ENCODE measurements around the gene NIM1K. TPM values are rescaled to one million over a fixed set of nuclear protein-coding genes. Genes with fewer than 3 reads are reported as not detected.
"Not testable (repeated sequence)": the region's sequence is repeated elsewhere in the genome, so short reads cannot be mapped to it uniquely, and the experiment has no call there.

Gene NIM1K

DNA sequence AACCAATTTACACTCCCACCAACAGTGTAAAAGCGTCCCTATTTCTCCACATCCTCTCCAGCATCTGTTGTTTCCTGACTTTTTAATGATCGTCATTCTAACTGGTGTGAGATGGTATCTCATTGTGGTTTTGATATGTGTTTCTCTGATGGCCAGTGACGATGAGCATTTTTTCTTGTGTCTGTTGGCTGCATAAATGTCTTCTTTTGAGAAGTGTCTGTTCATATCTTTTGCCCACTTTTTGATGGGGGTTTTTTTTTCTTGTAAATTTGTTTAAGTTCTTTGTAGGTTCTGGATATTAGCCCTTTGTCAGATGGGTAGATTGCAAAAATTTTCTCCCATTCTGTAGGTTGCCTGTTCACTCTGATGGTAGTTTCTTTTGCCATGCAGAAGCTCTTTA lies 131.5 kb downstream of the NIM1K start:
- no CpG with 5 or more reads among the region's 3 CpGs for WGBS, 2 donors (ENCODE audit: extremely low coverage in 2 of 2, insufficient read length in 2 of 2, insufficient replicate concordance in 1 of 2)
- H3K4me1 ChIP-seq (ENCODE audit: control insufficient read depth in 2 of 2, insufficient read depth in 1 of 2, low read depth in 1 of 2, low read length in 2 of 2); H2AFZ ChIP-seq (ENCODE audit: low read length); DNase-seq (ENCODE audit: low spot score); H4K8ac ChIP-seq (ENCODE audit: low read depth, low read length); H3K4me3 ChIP-seq (ENCODE audit: low read length in 2 of 2); H3K9ac ChIP-seq (ENCODE audit: low read depth, low read length, poor library complexity); H3K4me2 ChIP-seq (ENCODE audit: insufficient read depth, low read length, poor library complexity, severe bottlenecking); H2BK15ac ChIP-seq (ENCODE audit: low read length); H3K9me3 ChIP-seq (replicated peaks in 1 of 2; ENCODE audit: control insufficient read depth in 2 of 2, insufficient read depth in 1 of 2, low read depth in 1 of 2, low read length in 2 of 2); H2AK5ac ChIP-seq (ENCODE audit: low read depth, low read length); H2BK5ac ChIP-seq (ENCODE audit: low read length); H2BK120ac ChIP-seq (ENCODE audit: low read depth, low read length); H4K91ac ChIP-seq (ENCODE audit: low read depth, low read length, poor library complexity); H3K18ac ChIP-seq (ENCODE audit: low read length); H3K23ac ChIP-seq (ENCODE audit: low read depth, low read length, poor library complexity); H3K14ac ChIP-seq (ENCODE audit: low read length); H3K27ac ChIP-seq (replicated peaks; ENCODE audit: low read length); H3K27me3 ChIP-seq (ENCODE audit: control insufficient read depth in 3 of 3, insufficient read depth in 3 of 3, low read depth in 1 of 3, low read length in 3 of 3); H2BK12ac ChIP-seq (ENCODE audit: low read length); H3K4ac ChIP-seq (ENCODE audit: low read length); H3K79me1 ChIP-seq (ENCODE audit: low read depth, low read length); H3K36me3 ChIP-seq (replicated peaks in 1 of 2; ENCODE audit: control insufficient read depth in 2 of 2, insufficient read depth in 2 of 2, low read length in 2 of 2): not testable (repeated sequence)

DNA sequence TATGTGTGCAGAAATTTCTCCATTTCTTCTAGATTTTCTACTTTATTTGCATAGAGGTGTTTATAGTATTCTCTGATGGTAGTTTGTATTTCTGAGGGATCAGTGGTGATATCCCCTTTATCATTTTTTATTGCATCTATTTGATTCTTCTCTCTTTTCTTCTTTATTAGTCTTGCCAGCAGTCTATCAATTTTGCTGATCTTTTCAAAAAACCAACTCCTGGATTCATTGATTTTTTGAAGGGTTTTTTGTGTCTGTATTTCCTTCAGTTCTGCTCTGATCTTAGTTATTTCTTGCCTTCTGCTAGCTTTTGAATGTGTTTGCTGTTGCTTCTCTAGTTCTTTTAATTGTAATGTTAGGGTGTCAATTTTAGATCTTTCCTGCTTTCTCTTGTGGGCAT lies 133.6 kb downstream of the NIM1K start:
- not testable (repeated sequence) for H3K36me3 ChIP-seq (replicated peaks in 1 of 2; ENCODE audit: control insufficient read depth in 2 of 2, insufficient read depth in 2 of 2, low read length in 2 of 2); H4K91ac ChIP-seq (ENCODE audit: low read depth, low read length, poor library complexity); H4K8ac ChIP-seq (ENCODE audit: low read depth, low read length); H3K4me3 ChIP-seq (ENCODE audit: low read length in 2 of 2); H3K9me3 ChIP-seq (replicated peaks in 1 of 2; ENCODE audit: control insufficient read depth in 2 of 2, insufficient read depth in 1 of 2, low read depth in 1 of 2, low read length in 2 of 2); H3K4me2 ChIP-seq (ENCODE audit: insufficient read depth, low read length, poor library complexity, severe bottlenecking); H3K79me1 ChIP-seq (ENCODE audit: low read depth, low read length); H3K9ac ChIP-seq (ENCODE audit: low read depth, low read length, poor library complexity); H2BK15ac ChIP-seq (ENCODE audit: low read length); H3K23ac ChIP-seq (ENCODE audit: low read depth, low read length, poor library complexity); H3K27me3 ChIP-seq (ENCODE audit: control insufficient read depth in 3 of 3, insufficient read depth in 3 of 3, low read depth in 1 of 3, low read length in 3 of 3); H2BK12ac ChIP-seq (ENCODE audit: low read length); H3K27ac ChIP-seq (replicated peaks; ENCODE audit: low read length); H3K14ac ChIP-seq (ENCODE audit: low read length); H2BK120ac ChIP-seq (ENCODE audit: low read depth, low read length); DNase-seq (ENCODE audit: low spot score); H3K18ac ChIP-seq (ENCODE audit: low read length); H3K4me1 ChIP-seq (ENCODE audit: control insufficient read depth in 2 of 2, insufficient read depth in 1 of 2, low read depth in 1 of 2, low read length in 2 of 2); H2AK5ac ChIP-seq (ENCODE audit: low read depth, low read length); H3K4ac ChIP-seq (ENCODE audit: low read length); H2BK5ac ChIP-seq (ENCODE audit: low read length); H2AFZ ChIP-seq (ENCODE audit: low read length)

Small RNA genes within 50 kb of the gene (small RNA-seq; reads per million reads assigned to genes)
- not detected for gene AC106800.4 (ENCODE audit: insufficient read depth)
